ENCODE measurements around the gene RARG.

- no peak for TF ChIP-seq POLR2AphosphoS5 (IDR thresholded peaks at IDR 0.05; ENCODE audit: borderline replicate concordance, low read depth, low read length)
- no peak for TF ChIP-seq FOXP2 (optimal IDR thresholded peaks at IDR 0.05; ENCODE audit: control extremely low read depth, extremely low read length, insufficient read depth)
- TF ChIP-seq EZH2 (IDR thresholded peaks at IDR 0.05) = no peak
Measured at GRCh38 chr12:53225635-53226424, 6.2 kb downstream of the RARG start.
